CD14-positive monocyte (primary cell): ENCODE measurements around the gene CNTRL. TPM values are rescaled to one million over a fixed set of nuclear protein-coding genes. Genes with fewer than 3 reads are reported as not detected.

Experiments
- DNase-seq, 3 donors: peaks; one replicate each; pipeline ENCODE4 v3.0.0-alpha.2; 2011 to 2022
- H2AFZ ChIP-seq: 2 replicates; pipeline ENCODE4 v1.6.0; 2012; ENCODE audit warnings: mild to moderate bottlenecking, low read depth, low read length, inconsistent platforms; ENCODE audit not compliant: insufficient read depth, poor library complexity, severe bottlenecking
- H3K27ac ChIP-seq, 2 donors: 1 replicate in 1 of 2; 2 replicates in 1 of 2; pipeline ENCODE4 v1.5.1; 2012 to 2013; ENCODE audit warnings: low read length in 2 of 2, control low read depth in 1 of 2, inconsistent platforms in 1 of 2, low read depth in 1 of 2, mild to moderate bottlenecking in 1 of 2
- H3K27me3 ChIP-seq, 2 donors: one replicate each; pipeline versions ENCODE4 v1.6.0 to v1.6.1; 2011 to 2013; ENCODE audit warnings: low read length in 2 of 2; ENCODE audit not compliant: control insufficient read depth in 2 of 2, insufficient read depth in 2 of 2
- H3K36me3 ChIP-seq, 2 donors: replicated peaks in 1 of 2; 1 replicate in 1 of 2; 2 replicates in 1 of 2; pipeline versions ENCODE4 v1.5.1 to v1.6.1; 2012 to 2013; ENCODE audit warnings: low read length in 2 of 2, control low read depth in 1 of 2, inconsistent platforms in 1 of 2, mild to moderate bottlenecking in 1 of 2; ENCODE audit not compliant: insufficient read depth in 2 of 2, control insufficient read depth in 1 of 2
- H3K4me1 ChIP-seq, 2 donors: 1 replicate in 1 of 2; 2 replicates in 1 of 2; pipeline versions ENCODE4 v1.5.1 to v1.6.1; 2012 to 2013; ENCODE audit warnings: low read length in 2 of 2, control low read depth in 1 of 2, inconsistent platforms in 1 of 2, mild to moderate bottlenecking in 1 of 2, moderate library complexity in 1 of 2; ENCODE audit not compliant: insufficient read depth in 2 of 2, control insufficient read depth in 1 of 2
- H3K4me2 ChIP-seq: replicated peaks from 2 replicates; pipeline ENCODE3; 2012; ENCODE audit warnings: low read length, moderate library complexity, mild to moderate bottlenecking; ENCODE audit not compliant: poor library complexity, severe bottlenecking; ENCODE audit errors: extremely low read depth
- H3K4me3 ChIP-seq, 3 experiments: fragments of 200-600 bp in 1 of 3; sonication (generic) in 1 of 3; replicated peaks in 1 of 3; 1 replicate in 2 of 3; 2 replicates in 1 of 3; pipeline ENCODE4 v1.5.1; 2011 to 2013; ENCODE audit warnings: low read length in 3 of 3, mild to moderate bottlenecking in 3 of 3, control low read depth in 2 of 3, low read depth in 2 of 3, inconsistent platforms in 1 of 3, moderate library complexity in 1 of 3
- H3K79me2 ChIP-seq: 2 replicates; pipeline ENCODE4 v1.6.0; 2012; ENCODE audit warnings: mild to moderate bottlenecking, control low read depth, inconsistent platforms, low read length, moderate library complexity; ENCODE audit not compliant: insufficient read depth
- H3K9ac ChIP-seq: 2 replicates; pipeline ENCODE4 v1.6.0; 2017; ENCODE audit warnings: low read length, mild to moderate bottlenecking; ENCODE audit not compliant: insufficient read depth, poor library complexity, severe bottlenecking
- H3K9me3 ChIP-seq, 2 donors: replicated peaks in 1 of 2; 1 replicate in 1 of 2; 2 replicates in 1 of 2; pipeline versions ENCODE4 v1.5.1 to v1.6.1; 2012 to 2013; ENCODE audit warnings: low read length in 2 of 2, control low read depth in 1 of 2; ENCODE audit not compliant: control insufficient read depth in 1 of 2, insufficient read depth in 1 of 2
- H4K20me1 ChIP-seq: 2 replicates; pipeline ENCODE4 v1.6.0; 2012; ENCODE audit warnings: mild to moderate bottlenecking, low read length, control low read depth, moderate library complexity; ENCODE audit not compliant: insufficient read depth
- H3K27ac Mint-ChIP-seq, 7 donors: one replicate each; pipeline ENCODE4 v1.8.0; 2020; ENCODE audit warnings: mild to moderate bottlenecking in 7 of 7, mixed read lengths in 7 of 7, moderate library complexity in 6 of 7, inconsistent platforms in 2 of 7
- H3K27me3 Mint-ChIP-seq, 3 donors: one replicate each; pipeline ENCODE4 v1.8.0; 2021 to 2022; ENCODE audit warnings: low read depth in 3 of 3, mild to moderate bottlenecking in 3 of 3, mixed read lengths in 3 of 3, moderate library complexity in 3 of 3, inconsistent platforms in 1 of 3
- H3K36me3 Mint-ChIP-seq, 2 donors: one replicate each; pipeline ENCODE4 v1.8.0; 2020; ENCODE audit warnings: mixed read lengths in 2 of 2, inconsistent platforms in 1 of 2, mild to moderate bottlenecking in 1 of 2
- H3K4me1 Mint-ChIP-seq: one replicate; pipeline ENCODE4 v1.8.0; 2020; ENCODE audit warnings: mild to moderate bottlenecking, mixed read lengths
- H3K4me3 Mint-ChIP-seq, 2 donors: one replicate each; pipeline ENCODE4 v1.8.0; 2020; ENCODE audit warnings: mild to moderate bottlenecking in 2 of 2, mixed read lengths in 2 of 2, moderate library complexity in 1 of 2
- H3K9me3 Mint-ChIP-seq, 7 donors: one replicate each; pipeline ENCODE4 v1.8.0; 2020 to 2022; ENCODE audit warnings: mixed read lengths in 7 of 7, mild to moderate bottlenecking in 6 of 7, moderate library complexity in 6 of 7, inconsistent platforms in 2 of 7
- WGBS: methylation state at CpG from one replicate; pipeline ENCODE4 v1.1.5; 2013; ENCODE audit warnings: missing lambda C conversion rate; ENCODE audit not compliant: insufficient coverage; 5-methylcytosine and 5-hydroxymethylcytosine counted together
- intact Hi-C, 2 donors: fragments of 100-400 bp; cut with micrococcal nuclease; formaldehyde crosslinking; loops; one replicate each; pipeline versions ENCODE4 v1.15.0 to v1.15.1; 2023
- polyA plus RNA-seq, 3 donors: library from polyadenylated mRNA; depleted of rRNA in 1 of 3; unstranded in 2 of 3; stranded (reverse) in 1 of 3; fragments of 300-500 nt in 2 of 3; fragments of >200 nt in 1 of 3; fragmentation: Illumina TruSeq in 2 of 3; gene quantifications; 1 replicate in 2 of 3; 2 replicates in 1 of 3; pipeline ENCODE4 v1.2.3, GENCODE V29; 2012 to 2021
- TF ChIP-seq, protein P1 (sequence below): fragments of 200-600 bp; IDR thresholded peaks from one replicate; pipeline ENCODE4 v1.8.0; 2022; ENCODE audit warnings: antibody characterized with exemption, mild to moderate bottlenecking

The CNTRL gene
- polyA plus RNA-seq, 3 donors: 3.9 to 26.8 (median 4.8) TPM

DNA sequence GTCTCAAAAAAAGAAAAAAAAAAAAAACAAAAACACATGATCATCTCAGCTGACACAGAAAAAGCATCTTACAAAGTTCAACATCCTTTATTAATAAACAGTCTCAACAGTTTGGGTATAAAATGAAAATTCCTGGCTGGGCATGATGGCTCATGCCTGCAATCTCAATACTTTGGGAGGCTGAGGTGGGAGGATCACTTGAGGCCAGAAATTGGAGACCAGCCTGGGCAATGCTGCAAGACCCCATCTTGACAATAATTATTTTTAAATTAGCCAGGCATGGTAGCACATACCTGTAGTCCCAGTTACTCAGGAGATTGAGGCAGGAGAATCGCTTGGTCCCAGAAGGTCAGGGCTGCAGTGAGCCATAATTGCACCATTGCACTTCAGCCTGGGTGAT is 7.9 kb upstream of the CNTRL start:
- intact Hi-C loops: loop anchor here in 1 of 2 donors (10.0 kb wide), 1 partner anchor 322 kb away; no protein-coding TSS in a partner anchor
- TF ChIP-seq, protein P1, sequence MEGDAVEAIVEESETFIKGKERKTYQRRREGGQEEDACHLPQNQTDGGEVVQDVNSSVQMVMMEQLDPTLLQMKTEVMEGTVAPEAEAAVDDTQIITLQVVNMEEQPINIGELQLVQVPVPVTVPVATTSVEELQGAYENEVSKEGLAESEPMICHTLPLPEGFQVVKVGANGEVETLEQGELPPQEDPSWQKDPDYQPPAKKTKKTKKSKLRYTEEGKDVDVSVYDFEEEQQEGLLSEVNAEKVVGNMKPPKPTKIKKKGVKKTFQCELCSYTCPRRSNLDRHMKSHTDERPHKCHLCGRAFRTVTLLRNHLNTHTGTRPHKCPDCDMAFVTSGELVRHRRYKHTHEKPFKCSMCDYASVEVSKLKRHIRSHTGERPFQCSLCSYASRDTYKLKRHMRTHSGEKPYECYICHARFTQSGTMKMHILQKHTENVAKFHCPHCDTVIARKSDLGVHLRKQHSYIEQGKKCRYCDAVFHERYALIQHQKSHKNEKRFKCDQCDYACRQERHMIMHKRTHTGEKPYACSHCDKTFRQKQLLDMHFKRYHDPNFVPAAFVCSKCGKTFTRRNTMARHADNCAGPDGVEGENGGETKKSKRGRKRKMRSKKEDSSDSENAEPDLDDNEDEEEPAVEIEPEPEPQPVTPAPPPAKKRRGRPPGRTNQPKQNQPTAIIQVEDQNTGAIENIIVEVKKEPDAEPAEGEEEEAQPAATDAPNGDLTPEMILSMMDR: no peak
- Histone ChIP-seq H3K27me3 (no peaks in the 10 kb centered on the region), H3K36me3 (no peaks in the 10 kb centered on the region), H3K4me1 (peaks cover 11% of the 10 kb centered on the region in 2 donors), H2AFZ (no peak overlapping the region), H3K9ac (no peak overlapping the region), H4K20me1 (no peaks in the 10 kb centered on the region), H3K4me3 (no peak overlapping the region), H3K9me3 (no peaks in the 10 kb centered on the region), H3K4me2 (no peak overlapping the region), H3K27ac (no peak overlapping the region), H3K79me2 (peaks cover 21% of the 10 kb centered on the region)
- H3K9me3 Mint-ChIP-seq: peaks cover 0 to 6% (median 3%) of the 10 kb centered on the region in 7 donors
- peaks cover 25% of the 10 kb centered on the region for H3K4me1 Mint-ChIP-seq
- no peak overlapping the region for H3K4me3 Mint-ChIP-seq
- DNase-seq: no peak
- peaks cover 0 to 4% (median 0%) of the 10 kb centered on the region in 3 donors for H3K27me3 Mint-ChIP-seq
- peaks cover 2 to 14% of the 10 kb centered on the region in 2 donors for H3K36me3 Mint-ChIP-seq
- 100% methylated on average over 1 of the region's 1 CpG for WGBS
- H3K27ac Mint-ChIP-seq: no peak overlapping the region

DNA sequence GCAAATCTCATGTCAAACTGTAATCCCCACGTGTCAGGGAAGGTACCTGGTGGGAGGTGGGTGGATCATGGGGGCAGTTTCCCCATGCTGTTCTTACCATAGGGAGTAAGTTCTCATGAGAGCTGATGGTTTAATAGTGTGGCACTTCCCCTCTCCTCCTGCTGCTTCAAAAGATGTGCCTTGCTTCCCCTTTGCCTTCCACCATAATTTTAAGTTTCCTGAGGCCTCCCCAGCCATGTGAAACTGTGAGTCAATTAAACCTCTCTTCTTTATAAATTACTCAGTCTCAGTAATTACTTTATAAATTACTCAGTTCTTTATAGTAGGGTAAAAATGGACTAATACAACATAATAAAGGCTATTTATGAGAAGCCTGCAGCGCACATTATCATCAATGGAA is 7.1 kb upstream of the CNTRL start:
- TF ChIP-seq, protein P1: no peak
- H3K4me1 Mint-ChIP-seq: peaks cover 24% of the 10 kb centered on the region
- no CpG with 5 or more reads among the region's 2 CpGs for WGBS
- Histone ChIP-seq H3K27me3 (no peaks in the 10 kb centered on the region), H2AFZ (no peak overlapping the region), H3K9ac (no peak overlapping the region), H4K20me1 (no peaks in the 10 kb centered on the region), H3K4me3 (no peak overlapping the region), H3K36me3 (no peaks in the 10 kb centered on the region), H3K9me3 (no peaks in the 10 kb centered on the region), H3K79me2 (peaks cover 25% of the 10 kb centered on the region), H3K4me1 (peaks cover 16 to 18% of the 10 kb centered on the region in 2 donors), H3K4me2 (no peak overlapping the region), H3K27ac (no peak overlapping the region)
- peak in 1 of 3 donors; percentile 7 for DNase-seq
- intact Hi-C loops: loop anchor here in 1 of 2 donors (10.0 kb wide), 1 partner anchor 323 kb away; no protein-coding TSS in a partner anchor
- H3K36me3 Mint-ChIP-seq: peaks cover 2 to 11% of the 10 kb centered on the region in 2 donors
- no peak overlapping the region for H3K4me3 Mint-ChIP-seq
- peaks cover 0 to 4% (median 0%) of the 10 kb centered on the region in 3 donors for H3K27me3 Mint-ChIP-seq
- peaks cover 0 to 6% (median 3%) of the 10 kb centered on the region in 7 donors for H3K9me3 Mint-ChIP-seq
- H3K27ac Mint-ChIP-seq: peak overlapping the region in 1 of 7 donors; percentile 31
